Activated CD8-positive, alpha-beta T cell treated with anti-CD3 and anti-CD28 coated beads for 36 hours (primary cell): ENCODE data around the gene SLC17A1. TPM values are rescaled to one million over a fixed set of nuclear protein-coding genes. Genes with fewer than 3 reads are reported as not detected.

Source experiments
- ATAC-seq: fragments of 200-7000 bp; cut with Tn5 transposase; one replicate; pipeline ENCODE4 v1.10.0; 2021; ENCODE audit warnings: mild to moderate bottlenecking, moderate library complexity
- CTCF ChIA-PET: fragments of 350-600 bp; sonication (Branson Sonifier 250); formaldehyde crosslinking; loops from one replicate; lab custom pipeline; 2021; ENCODE audit warnings: antibody characterized with exemption; lab: Charles Lee
- POLR2A ChIA-PET: fragments of 350-600 bp; sonication (Branson Sonifier 250); formaldehyde crosslinking; loops from one replicate; lab custom pipeline; 2021; ENCODE audit warnings: antibody characterized with exemption; lab: Charles Lee
- DNase-seq: peaks from one replicate; pipeline ENCODE4 v3.0.0-alpha.2; 2020
- H3K27ac Mint-ChIP-seq: one replicate; pipeline ENCODE4 v1.8.0; 2021; ENCODE audit warnings: mild to moderate bottlenecking, mixed read lengths
- H3K27me3 Mint-ChIP-seq: one replicate; pipeline ENCODE4 v1.8.0; 2021; ENCODE audit warnings: mixed read lengths
- H3K36me3 Mint-ChIP-seq: one replicate; pipeline ENCODE4 v1.8.0; 2021; ENCODE audit warnings: low read depth, mixed read lengths
- H3K4me1 Mint-ChIP-seq: one replicate; pipeline ENCODE4 v1.8.0; 2021; ENCODE audit warnings: low read depth, mixed read lengths
- H3K4me3 Mint-ChIP-seq: one replicate; pipeline ENCODE4 v1.8.0; 2021; ENCODE audit warnings: mild to moderate bottlenecking, moderate library complexity, mixed read lengths
- H3K9me3 Mint-ChIP-seq: one replicate; pipeline ENCODE4 v1.8.0; 2021; ENCODE audit warnings: mixed read lengths
- intact Hi-C: fragments of 100-400 bp; cut with micrococcal nuclease; formaldehyde crosslinking; loops from one replicate; pipeline ENCODE4 v1.10.0; 2022
- total RNA-seq, 2 experiments: library from RNA; stranded (reverse); gene quantifications; one replicate each; pipeline ENCODE4 v1.2.3, GENCODE V29; 2021
- TF ChIP-seq, protein P1 (sequence below): fragments of 200-600 bp; IDR thresholded peaks from one replicate; pipeline ENCODE4 v1.8.0; 2022; ENCODE audit warnings: antibody characterized with exemption, mild to moderate bottlenecking

SLC17A1 gene, protein sequence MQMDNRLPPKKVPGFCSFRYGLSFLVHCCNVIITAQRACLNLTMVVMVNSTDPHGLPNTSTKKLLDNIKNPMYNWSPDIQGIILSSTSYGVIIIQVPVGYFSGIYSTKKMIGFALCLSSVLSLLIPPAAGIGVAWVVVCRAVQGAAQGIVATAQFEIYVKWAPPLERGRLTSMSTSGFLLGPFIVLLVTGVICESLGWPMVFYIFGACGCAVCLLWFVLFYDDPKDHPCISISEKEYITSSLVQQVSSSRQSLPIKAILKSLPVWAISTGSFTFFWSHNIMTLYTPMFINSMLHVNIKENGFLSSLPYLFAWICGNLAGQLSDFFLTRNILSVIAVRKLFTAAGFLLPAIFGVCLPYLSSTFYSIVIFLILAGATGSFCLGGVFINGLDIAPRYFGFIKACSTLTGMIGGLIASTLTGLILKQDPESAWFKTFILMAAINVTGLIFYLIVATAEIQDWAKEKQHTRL
- total RNA-seq = not detected

DNA sequence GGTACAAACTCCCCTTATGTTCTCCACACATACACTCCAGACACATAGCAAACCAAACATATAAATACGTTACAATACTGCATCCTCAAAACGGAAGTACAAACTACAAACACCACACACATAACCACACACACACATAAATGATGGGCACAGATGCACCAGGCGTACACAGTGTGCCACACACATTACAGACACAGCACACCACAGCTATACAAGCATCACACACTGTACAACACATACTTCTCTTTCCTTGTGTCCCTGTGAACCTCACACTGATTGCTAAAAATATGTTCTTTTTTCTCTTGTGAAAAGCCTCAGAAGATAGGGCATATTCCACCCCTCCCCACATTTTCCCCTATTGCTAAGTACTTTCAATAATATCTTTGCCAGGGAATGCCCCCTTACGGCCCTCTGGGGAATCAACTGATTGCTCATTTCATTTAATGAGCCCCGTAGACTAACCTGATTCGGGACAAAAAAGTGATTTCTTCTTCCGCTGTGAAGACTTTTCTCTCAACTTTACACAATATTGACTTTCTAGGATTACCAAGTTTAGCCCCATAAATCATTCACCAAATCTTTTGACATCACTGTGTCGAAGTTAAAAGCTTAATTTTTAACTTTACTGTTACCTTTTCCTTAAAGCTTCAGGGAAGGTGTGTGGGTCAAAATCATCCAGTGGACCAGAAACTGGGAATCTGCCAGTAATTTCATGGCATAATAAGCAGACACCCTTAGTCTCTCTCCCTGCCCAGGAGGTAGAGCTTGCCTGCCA is at the start of gene SLC17A1:
Gene SLC17A1 (minus strand): TSS at position 521 of the 775 bp plus-strand sequence. CDS start 1,495 bp downstream, outside the sequence.
- CTCF ChIA-PET = interaction anchor here (0.7 kb wide), 1 partner anchor 44 kb away, joined by 3 read pairs; no protein-coding TSS in a partner anchor
- peaks cover 3% of the 10 kb centered on the region for H3K4me1 Mint-ChIP-seq
- TF ChIP-seq, protein P1, sequence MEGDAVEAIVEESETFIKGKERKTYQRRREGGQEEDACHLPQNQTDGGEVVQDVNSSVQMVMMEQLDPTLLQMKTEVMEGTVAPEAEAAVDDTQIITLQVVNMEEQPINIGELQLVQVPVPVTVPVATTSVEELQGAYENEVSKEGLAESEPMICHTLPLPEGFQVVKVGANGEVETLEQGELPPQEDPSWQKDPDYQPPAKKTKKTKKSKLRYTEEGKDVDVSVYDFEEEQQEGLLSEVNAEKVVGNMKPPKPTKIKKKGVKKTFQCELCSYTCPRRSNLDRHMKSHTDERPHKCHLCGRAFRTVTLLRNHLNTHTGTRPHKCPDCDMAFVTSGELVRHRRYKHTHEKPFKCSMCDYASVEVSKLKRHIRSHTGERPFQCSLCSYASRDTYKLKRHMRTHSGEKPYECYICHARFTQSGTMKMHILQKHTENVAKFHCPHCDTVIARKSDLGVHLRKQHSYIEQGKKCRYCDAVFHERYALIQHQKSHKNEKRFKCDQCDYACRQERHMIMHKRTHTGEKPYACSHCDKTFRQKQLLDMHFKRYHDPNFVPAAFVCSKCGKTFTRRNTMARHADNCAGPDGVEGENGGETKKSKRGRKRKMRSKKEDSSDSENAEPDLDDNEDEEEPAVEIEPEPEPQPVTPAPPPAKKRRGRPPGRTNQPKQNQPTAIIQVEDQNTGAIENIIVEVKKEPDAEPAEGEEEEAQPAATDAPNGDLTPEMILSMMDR = no peak

DNA sequence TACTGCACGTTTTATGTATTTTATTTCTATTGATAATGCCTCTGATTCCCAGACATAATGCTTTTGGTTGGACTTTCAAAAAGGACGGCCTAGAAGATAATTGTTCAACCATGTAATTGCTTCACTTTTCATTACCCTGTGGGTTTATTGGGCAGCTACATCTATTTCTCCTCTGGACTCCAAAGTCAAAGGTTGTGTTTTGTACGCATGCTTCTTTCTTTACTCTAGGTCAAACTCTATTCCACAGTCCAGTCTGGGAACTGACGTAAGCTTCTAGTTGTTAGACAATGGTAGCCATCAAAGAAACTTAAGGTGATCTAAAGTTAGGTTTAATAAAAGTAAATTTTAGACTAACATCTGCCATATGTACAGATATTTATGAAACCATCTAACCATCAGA is 48.7 kb upstream of the SLC17A1 start:
- H3K9me3 Mint-ChIP-seq = no peaks in the 10 kb centered on the region
- H3K4me3 Mint-ChIP-seq = no peak overlapping the region
- no peak overlapping the region for H3K27ac Mint-ChIP-seq
- ATAC-seq = no peak
- TF ChIP-seq, protein P1 = no peak
- peaks cover 4% of the 10 kb centered on the region for H3K4me1 Mint-ChIP-seq
- POLR2A ChIA-PET = interaction anchor here (0.6 kb wide), 1 partner anchor 653 kb away, joined by 3 read pairs; no protein-coding TSS in a partner anchor
- CTCF ChIA-PET = interaction anchor here (1.5 kb wide), 1 partner anchor 13 kb away, joined by 4 read pairs; no protein-coding TSS in a partner anchor
- no peaks in the 10 kb centered on the region for H3K36me3 Mint-ChIP-seq
- intact Hi-C loops = loop anchor here (10.0 kb wide), 1 partner anchor 124 kb away; no protein-coding TSS in a partner anchor
- DNase-seq = no peak
- peaks cover 1% of the 10 kb centered on the region for H3K27me3 Mint-ChIP-seq

More for the DNA sequence above, at the start of gene SLC17A1:
- ATAC-seq (no peak), DNase-seq (no peak)
- H3K36me3 Mint-ChIP-seq = no peaks in the 10 kb centered on the region
- H3K27ac Mint-ChIP-seq = no peak within 1 kb of the TSS
- H3K4me3 Mint-ChIP-seq = no peak within 1 kb of the TSS
- intact Hi-C loops = no loop called here
- POLR2A ChIA-PET = no interaction called here
- H3K27me3 Mint-ChIP-seq = peaks cover 7% of the 10 kb centered on the region
- H3K9me3 Mint-ChIP-seq = no peaks in the 10 kb centered on the region

DNA sequence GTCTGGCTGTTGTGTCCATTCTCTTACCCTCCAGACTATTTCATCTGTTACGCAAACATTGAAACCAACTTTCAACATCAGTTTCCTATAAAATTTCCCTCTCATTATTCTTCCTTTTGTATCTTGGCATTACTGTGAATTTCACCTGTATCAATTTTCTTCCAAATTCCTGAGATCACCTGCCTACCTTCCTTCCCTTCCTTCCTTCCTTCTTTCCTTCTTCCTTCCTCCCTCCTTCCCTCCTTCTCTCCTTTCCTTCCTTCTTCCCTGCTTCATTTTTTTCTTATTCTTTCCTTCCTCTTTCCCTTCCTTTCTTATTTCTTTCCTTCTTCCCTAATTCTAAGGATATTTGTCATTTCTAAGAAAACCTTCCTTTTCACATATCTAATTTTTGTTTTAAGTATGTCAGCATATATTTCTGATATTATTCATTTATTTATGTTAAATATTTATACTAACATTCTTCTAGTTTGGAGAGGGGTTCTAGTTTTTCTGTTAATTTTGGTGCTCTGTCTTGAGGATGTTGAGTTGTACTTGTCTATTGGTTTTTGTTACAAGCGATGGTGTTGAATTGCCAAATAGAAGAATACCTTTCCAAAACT is 47.0 kb upstream of the SLC17A1 start:
- Mint-ChIP-seq H3K27me3 (peaks cover 1% of the 10 kb centered on the region), H3K4me3 (no peak overlapping the region), H3K27ac (no peak overlapping the region), H3K9me3 (no peaks in the 10 kb centered on the region), H3K4me1 (peaks cover 14% of the 10 kb centered on the region), H3K36me3 (no peaks in the 10 kb centered on the region)
- intact Hi-C loops = no loop called here
- ChIA-PET POLR2A (no interaction called here), CTCF (interaction anchor here (1.2 to 1.5 kb wide), 2 partner anchors 11 to 119 kb away, joined by 3 to 4 read pairs; no protein-coding TSS in a partner anchor)
- DNase-seq (no peak), ATAC-seq (no peak)
- TF ChIP-seq, protein P1 = no peak

DNA sequence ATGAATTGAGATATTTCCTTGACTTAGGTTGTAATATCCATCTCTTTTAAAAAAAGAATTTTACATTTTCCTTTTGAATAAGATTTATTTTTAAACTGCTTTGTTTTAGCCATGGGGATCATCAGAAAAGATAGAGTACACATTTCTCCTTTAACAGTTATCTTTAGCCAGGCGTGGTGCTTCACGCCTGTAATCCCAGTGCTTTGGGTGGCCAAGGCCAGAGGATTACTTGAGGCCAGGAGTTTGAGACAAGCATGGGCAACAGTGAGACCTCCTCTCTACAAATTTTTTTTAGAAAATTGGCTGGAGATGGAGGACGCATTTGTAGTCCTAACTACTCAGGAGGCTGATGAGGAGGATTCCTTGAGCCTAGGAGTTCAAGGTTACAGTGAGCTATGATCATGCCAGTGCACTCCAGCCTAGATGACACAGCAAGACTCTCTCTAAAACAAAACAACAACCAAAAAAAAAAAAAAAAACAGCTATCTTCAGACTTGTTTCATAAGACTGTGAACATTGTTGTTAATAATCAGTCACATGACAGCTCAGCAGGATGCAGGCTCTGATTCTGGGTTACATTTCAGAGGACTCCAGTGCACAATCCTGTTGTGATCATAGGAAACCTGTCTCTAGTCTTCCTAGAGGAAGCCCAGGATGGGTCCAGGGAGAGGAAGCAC is 44.2 kb upstream of the SLC17A1 start:
- POLR2A ChIA-PET = no interaction called here
- ATAC-seq = no peak
- peaks cover 1% of the 10 kb centered on the region for H3K27me3 Mint-ChIP-seq
- peaks cover 23% of the 10 kb centered on the region for H3K4me1 Mint-ChIP-seq
- DNase-seq = no peak
- H3K27ac Mint-ChIP-seq = no peak overlapping the region
- TF ChIP-seq, protein P1 = no peak
- no peaks in the 10 kb centered on the region for H3K36me3 Mint-ChIP-seq
- intact Hi-C loops = no loop called here
- CTCF ChIA-PET = interaction anchor here (1.0 to 1.4 kb wide), 2 partner anchors 15 to 17 kb away, joined by 3 to 4 read pairs; no protein-coding TSS in a partner anchor
- H3K4me3 Mint-ChIP-seq = no peak overlapping the region
- H3K9me3 Mint-ChIP-seq = no peaks in the 10 kb centered on the region
